Esophagus (tissue), 2 donors: ENCODE results near the gene USP47. TPM values are rescaled to one million over a fixed set of nuclear protein-coding genes. Genes with fewer than 3 reads are reported as not detected.

ENCODE experiments used
- H3K27ac ChIP-seq, 2 donors: one replicate each; pipeline ENCODE4 v1.5.1; 2013; ENCODE audit warnings: low read depth in 2 of 2, mild to moderate bottlenecking in 2 of 2, inconsistent platforms in 1 of 2, low read length in 1 of 2, moderate library complexity in 1 of 2
- H3K27me3 ChIP-seq, 2 donors: one replicate each; pipeline ENCODE4 v1.6.1; 2013; ENCODE audit warnings: low read length in 2 of 2, control low read depth in 1 of 2, mild to moderate bottlenecking in 1 of 2; ENCODE audit not compliant: insufficient read depth in 2 of 2, control insufficient read depth in 1 of 2
- H3K36me3 ChIP-seq, 2 donors: one replicate each; pipeline ENCODE4 v1.6.1; 2013; ENCODE audit warnings: low read length in 1 of 2; ENCODE audit not compliant: control insufficient read depth in 2 of 2, insufficient read depth in 2 of 2
- H3K4me1 ChIP-seq, 2 donors: one replicate each; pipeline ENCODE4 v1.6.1; 2013; ENCODE audit warnings: low read length in 1 of 2; ENCODE audit not compliant: control insufficient read depth in 2 of 2, insufficient read depth in 2 of 2
- H3K4me3 ChIP-seq, 2 donors: one replicate each; pipeline ENCODE4 v1.5.1; 2013; ENCODE audit warnings: low read length in 2 of 2, mild to moderate bottlenecking in 2 of 2, low read depth in 1 of 2, moderate library complexity in 1 of 2
- H3K9me3 ChIP-seq, 2 donors: one replicate each; pipeline ENCODE4 v1.6.1; 2013; ENCODE audit warnings: mild to moderate bottlenecking in 2 of 2, low read depth in 1 of 2, low read length in 1 of 2, moderate library complexity in 1 of 2; ENCODE audit not compliant: control insufficient read depth in 2 of 2, insufficient read depth in 1 of 2
- WGBS, 2 donors: extraction: QIAGEN DNeasy Blood & Tissue Kit; methylation state at CpG; one replicate each; pipeline ENCODE4 v1.1.7; 2013; 5-methylcytosine and 5-hydroxymethylcytosine counted together
- polyA plus RNA-seq, 2 donors: library from polyadenylated mRNA; stranded (reverse); fragments of 200-250 nt; gene quantifications; one replicate each; pipeline ENCODE4 v1.2.3, GENCODE V29; 2013
- donor health status: healthy with polysubstance abuse.
- donor health status: Bipolar disorder and iron deficiency.

Gene USP47
- polyA plus RNA-seq, 2 donors, result 19.7 to 20.0 TPM

GRCh38 chr11:11967669-11968510 is 126.1 kb downstream of the USP47 start:
- no peaks in the 10 kb centered on the region for H3K36me3 ChIP-seq
- H3K4me1 ChIP-seq, result peaks cover 0 to 2% of the 10 kb centered on the region in 2 donors
- no peak overlapping the region for H3K27ac ChIP-seq
- no peak overlapping the region for H3K4me3 ChIP-seq
- WGBS, 2 donors, result 87 to 88% methylated on average over 11 of the region's 11 CpGs
- no peaks in the 10 kb centered on the region for H3K9me3 ChIP-seq
- no peaks in the 10 kb centered on the region for H3K27me3 ChIP-seq

- no peak overlapping the region for H3K4me3 ChIP-seq
- peaks cover 2% of the 10 kb centered on the region in 2 donors for H3K4me1 ChIP-seq
- no peaks in the 10 kb centered on the region for H3K36me3 ChIP-seq
- WGBS, 2 donors, result 75 to 76% methylated on average over 11 of the region's 11 CpGs
- no peak overlapping the region for H3K27ac ChIP-seq
- H3K9me3 ChIP-seq, result no peaks in the 10 kb centered on the region
- H3K27me3 ChIP-seq, result no peaks in the 10 kb centered on the region
These were observed 126.9 kb downstream of the USP47 start for GRCh38 chr11:11968511-11969280.

- H3K9me3 ChIP-seq, result no peaks in the 10 kb centered on the region
These were observed 127.8 kb downstream of the USP47 start for GRCh38 chr11:11969380-11970215.

GRCh38 chr11:11970556-11970955 is 128.8 kb downstream of the USP47 start:
- no peak overlapping the region for H3K4me3 ChIP-seq
- H3K9me3 ChIP-seq, result no peaks in the 10 kb centered on the region
- peaks cover 2% of the 10 kb centered on the region in 2 donors for H3K4me1 ChIP-seq
- WGBS, 2 donors, result 92 to 94% methylated on average over 2 of the region's 2 CpGs
- no peaks in the 10 kb centered on the region for H3K27me3 ChIP-seq
- H3K36me3 ChIP-seq, result no peaks in the 10 kb centered on the region
- no peak overlapping the region for H3K27ac ChIP-seq

More at GRCh38 chr11:11969380-11970215, 127.8 kb downstream of the USP47 start:
- Histone ChIP-seq H3K4me3 (no peak overlapping the region), H3K27ac (no peak overlapping the region), H3K27me3 (no peaks in the 10 kb centered on the region), H3K36me3 (no peaks in the 10 kb centered on the region), H3K4me1 (peaks cover 2% of the 10 kb centered on the region in 2 donors)
- WGBS, 2 donors, result 86% methylated on average over 19 of the region's 19 CpGs

- no peaks in the 10 kb centered on the region for H3K36me3 ChIP-seq
- H3K27me3 ChIP-seq, result no peaks in the 10 kb centered on the region
- no peaks in the 10 kb centered on the region for H3K9me3 ChIP-seq
- H3K4me1 ChIP-seq, result peaks cover 4 to 11% of the 10 kb centered on the region in 2 donors
- no peak overlapping the region for H3K4me3 ChIP-seq
- 83% methylated on average over 5 of the region's 5 CpGs for WGBS, 2 donors
- H3K27ac ChIP-seq, result no peak overlapping the region
These were observed 130.3 kb downstream of the USP47 start for GRCh38 chr11:11971906-11972547.

- Histone ChIP-seq H3K36me3 (no peaks in the 10 kb centered on the region), H3K27me3 (no peaks in the 10 kb centered on the region), H3K9me3 (no peaks in the 10 kb centered on the region), H3K4me3 (no peak overlapping the region), H3K4me1 (peaks cover 4 to 14% of the 10 kb centered on the region in 2 donors), H3K27ac (peak overlapping the region in 1 of 2 donors; percentile 44)
- WGBS, 2 donors, result 65 to 76% methylated on average over 3 of the region's 3 CpGs
These were observed 131.1 kb downstream of the USP47 start for GRCh38 chr11:11972730-11973341.

GRCh38 chr11:11973361-11973800 is 131.6 kb downstream of the USP47 start:
- 35 to 46% methylated on average over 8 of the region's 8 CpGs for WGBS, 2 donors
- Histone ChIP-seq H3K9me3 (no peaks in the 10 kb centered on the region), H3K4me3 (no peak overlapping the region), H3K27me3 (no peaks in the 10 kb centered on the region), H3K36me3 (no peaks in the 10 kb centered on the region), H3K27ac (peak overlapping the region in 1 of 2 donors; percentile 44), H3K4me1 (peaks cover 2 to 14% of the 10 kb centered on the region in 2 donors)

GRCh38 chr11:11973866-11974265 is 132.1 kb downstream of the USP47 start:
- no peaks in the 10 kb centered on the region for H3K9me3 ChIP-seq
- H3K4me1 ChIP-seq, result peaks cover 2 to 14% of the 10 kb centered on the region in 2 donors
- WGBS, 2 donors, result 72 to 82% methylated on average over 4 of the region's 4 CpGs
- peak overlapping the region in 1 of 2 donors; percentile 38 for H3K27ac ChIP-seq
- no peaks in the 10 kb centered on the region for H3K36me3 ChIP-seq
- no peak overlapping the region for H3K4me3 ChIP-seq
- H3K27me3 ChIP-seq, result no peaks in the 10 kb centered on the region
